ENCODE results near the gene HBA1.
"Not testable (repeated sequence)": the region's sequence is repeated elsewhere in the genome, so short reads cannot be mapped to it uniquely, and the experiment has no call there.

Gene HBA1

GRCh38 chr16:176006-176405, 474 bp upstream of the HBA1 start:
- DNase-seq, result not testable (repeated sequence)

GRCh38 chr16:177394-177822, 928 bp downstream of the HBA1 start:
- peak; percentile 100 for DNase-seq

DNA sequence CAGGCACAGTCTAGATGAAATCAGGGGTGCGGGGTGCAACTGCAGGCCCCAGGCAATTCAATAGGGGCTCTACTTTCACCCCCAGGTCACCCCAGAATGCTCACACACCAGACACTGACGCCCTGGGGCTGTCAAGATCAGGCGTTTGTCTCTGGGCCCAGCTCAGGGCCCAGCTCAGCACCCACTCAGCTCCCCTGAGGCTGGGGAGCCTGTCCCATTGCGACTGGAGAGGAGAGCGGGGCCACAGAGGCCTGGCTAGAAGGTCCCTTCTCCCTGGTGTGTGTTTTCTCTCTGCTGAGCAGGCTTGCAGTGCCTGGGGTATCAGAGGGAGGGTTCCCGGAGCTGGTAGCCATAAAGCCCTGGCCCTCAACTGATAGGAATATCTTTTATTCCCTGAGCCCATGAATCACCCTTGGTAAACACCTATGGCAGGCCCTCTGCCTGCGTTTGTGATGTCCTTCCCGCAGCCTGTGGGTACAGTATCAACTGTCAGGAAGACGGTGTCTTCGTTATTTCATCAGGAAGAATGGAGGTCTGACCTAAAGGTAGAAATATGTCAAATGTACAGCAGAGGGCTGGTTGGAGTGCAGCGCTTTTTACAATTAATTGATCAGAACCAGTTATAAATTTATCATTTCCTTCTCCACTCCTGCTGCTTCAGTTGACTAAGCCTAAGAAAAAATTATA, 1.6 kb downstream of the HBA1 start:
- no peak for DNase-seq

- DNase-seq, result no peak
Observed at GRCh38 chr16:178668-179015, 2.2 kb downstream of the HBA1 start.

DNA sequence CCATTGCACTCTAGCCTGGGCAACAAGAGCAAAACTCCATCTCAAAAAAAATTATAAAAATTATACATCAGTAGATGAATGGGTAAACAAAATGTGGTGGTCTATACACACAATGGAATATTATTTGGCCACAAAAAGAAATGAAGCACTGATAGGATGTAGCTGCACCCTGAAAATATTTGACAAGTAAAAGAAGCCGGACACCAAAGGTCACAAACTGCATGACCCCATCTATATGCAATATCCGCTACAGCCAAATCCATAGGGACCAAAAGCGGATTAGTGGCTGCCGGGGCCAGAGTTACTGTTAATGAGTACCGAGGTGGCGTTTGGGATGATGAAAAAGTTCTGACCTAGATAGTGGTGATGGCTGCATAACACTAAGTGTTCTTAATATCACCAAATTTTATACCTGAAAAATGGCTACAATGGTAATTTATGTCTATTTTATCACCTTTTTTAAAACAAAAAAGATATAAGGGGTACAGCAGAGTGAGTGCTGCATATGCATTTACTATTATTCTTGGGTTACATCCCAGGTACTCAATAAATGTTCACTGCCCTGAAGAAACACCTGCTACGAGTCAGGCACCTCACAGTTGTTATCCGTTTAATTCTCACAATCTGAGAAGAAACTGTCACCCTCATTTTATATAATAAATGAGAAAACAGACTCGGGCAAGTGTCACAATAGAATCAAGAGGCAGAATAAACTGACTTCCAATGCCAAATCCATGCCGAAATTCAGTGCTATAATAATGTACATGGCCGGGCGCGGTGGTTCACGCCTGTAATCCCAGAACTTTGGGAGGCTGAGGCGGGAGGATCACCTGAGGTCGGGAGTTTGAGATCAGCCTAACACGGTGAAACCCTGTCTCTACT, 3.0 kb downstream of the HBA1 start:
- DNase-seq, result no peak

DNA sequence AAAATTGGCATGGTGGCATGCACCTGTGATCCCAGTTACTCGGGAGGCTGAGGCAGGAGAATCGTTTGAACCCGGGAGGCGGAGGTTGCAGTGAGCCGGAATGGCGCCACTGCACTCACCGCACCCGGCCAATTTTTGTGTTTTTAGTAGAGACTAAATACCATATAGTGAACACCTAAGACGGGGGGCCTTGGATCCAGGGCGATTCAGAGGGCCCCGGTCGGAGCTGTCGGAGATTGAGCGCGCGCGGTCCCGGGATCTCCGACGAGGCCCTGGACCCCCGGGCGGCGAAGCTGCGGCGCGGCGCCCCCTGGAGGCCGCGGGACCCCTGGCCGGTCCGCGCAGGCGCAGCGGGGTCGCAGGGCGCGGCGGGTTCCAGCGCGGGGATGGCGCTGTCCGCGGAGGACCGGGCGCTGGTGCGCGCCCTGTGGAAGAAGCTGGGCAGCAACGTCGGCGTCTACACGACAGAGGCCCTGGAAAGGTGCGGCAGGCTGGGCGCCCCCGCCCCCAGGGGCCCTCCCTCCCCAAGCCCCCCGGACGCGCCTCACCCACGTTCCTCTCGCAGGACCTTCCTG, 3.7 kb downstream of the HBA1 start, which contains the start of gene HBQ1:
TSS of gene HBQ1 (plus strand) at position 359 of the 575 bp plus-strand sequence. CDS start at position 387, 28 bp downstream.
- no peak for DNase-seq

DNA sequence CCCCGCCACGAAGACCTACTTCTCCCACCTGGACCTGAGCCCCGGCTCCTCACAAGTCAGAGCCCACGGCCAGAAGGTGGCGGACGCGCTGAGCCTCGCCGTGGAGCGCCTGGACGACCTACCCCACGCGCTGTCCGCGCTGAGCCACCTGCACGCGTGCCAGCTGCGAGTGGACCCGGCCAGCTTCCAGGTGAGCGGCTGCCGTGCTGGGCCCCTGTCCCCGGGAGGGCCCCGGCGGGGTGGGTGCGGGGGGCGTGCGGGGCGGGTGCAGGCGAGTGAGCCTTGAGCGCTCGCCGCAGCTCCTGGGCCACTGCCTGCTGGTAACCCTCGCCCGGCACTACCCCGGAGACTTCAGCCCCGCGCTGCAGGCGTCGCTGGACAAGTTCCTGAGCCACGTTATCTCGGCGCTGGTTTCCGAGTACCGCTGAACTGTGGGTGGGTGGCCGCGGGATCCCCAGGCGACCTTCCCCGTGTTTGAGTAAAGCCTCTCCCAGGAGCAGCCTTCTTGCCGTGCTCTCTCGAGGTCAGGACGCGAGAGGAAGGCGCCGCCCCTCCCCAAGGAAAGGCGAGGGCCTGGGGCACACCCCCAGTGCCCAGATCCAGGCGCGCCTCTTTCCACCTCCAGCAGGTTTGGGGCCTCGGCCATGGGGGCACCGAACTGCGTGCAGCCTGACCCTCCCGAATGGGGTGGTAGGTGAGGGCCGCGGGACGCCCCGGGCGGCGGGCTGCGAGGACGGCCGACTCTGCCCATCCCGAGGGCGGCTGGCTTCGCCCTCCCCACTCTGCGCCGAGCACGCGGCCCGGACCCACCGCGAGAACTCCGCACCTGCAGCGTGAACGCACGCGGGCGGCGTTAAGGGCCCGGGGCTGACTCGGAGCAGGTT, 4.4 kb downstream of the HBA1 start:
- peak; percentile 46 for DNase-seq

DNA sequence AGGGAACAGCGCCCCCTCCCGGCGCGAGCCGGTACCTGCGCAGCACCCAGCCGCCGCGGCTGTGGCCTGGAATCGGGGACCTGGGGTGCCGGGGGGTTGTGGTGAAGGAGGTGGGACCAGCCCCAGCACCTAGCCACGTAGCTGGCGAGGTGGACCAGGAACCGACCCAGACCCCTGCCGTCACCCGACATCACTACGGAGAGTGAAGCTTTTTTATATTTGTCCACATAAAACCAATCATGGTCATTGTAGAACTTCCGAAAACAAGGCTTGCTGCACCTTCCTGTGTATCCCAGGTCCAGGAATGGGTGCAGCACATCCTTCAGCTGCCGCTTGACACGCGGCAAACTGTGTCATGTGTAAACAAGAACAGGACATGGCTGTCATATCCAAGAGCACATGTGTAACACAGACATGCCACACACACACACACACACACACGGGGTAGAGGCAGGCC, 5.1 kb downstream of the HBA1 start:
- DNase-seq, result no peak

GRCh38 chr16:183005-183404, 6.5 kb downstream of the HBA1 start:
- no peak for DNase-seq

DNA sequence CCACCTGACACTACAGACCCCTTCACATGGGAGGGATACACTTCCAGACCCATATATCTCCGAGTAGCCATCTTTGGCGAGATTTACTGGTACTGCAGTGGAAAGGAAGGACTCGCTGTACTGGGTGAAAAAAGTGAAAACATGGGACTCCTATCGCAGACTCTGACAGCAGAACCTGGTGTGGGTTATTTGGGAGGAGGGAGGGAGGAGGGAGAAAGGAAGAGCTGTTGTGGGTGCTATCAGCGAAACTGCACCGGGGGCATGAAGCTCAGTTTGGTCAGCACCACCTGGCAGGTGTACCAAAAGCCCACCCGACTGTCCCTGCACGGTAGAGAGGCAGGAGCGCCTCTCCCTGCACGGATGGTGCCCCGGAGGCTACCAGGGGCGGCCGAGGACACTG, 8.7 kb downstream of the HBA1 start:
- DNase-seq, result no peak

DNA sequence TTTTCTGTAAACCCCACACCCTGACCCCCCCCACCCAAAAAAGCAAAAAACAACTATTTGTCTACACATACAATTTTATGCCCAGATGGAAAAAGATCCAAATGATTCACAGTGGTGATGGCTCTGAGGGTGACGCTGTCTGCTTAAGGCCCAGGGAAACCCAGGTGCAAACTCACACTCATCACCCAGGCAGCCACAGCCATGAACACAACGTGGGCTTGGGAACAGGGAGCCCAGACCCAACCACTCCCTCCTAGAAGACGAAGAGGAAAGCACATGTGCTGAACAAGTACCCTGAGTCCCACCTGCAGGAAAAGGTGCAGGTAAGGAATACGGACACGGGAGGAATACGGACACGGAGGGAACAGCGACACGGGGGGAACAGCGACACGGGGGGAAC, 9.2 kb downstream of the HBA1 start:
- no peak for DNase-seq

DNA sequence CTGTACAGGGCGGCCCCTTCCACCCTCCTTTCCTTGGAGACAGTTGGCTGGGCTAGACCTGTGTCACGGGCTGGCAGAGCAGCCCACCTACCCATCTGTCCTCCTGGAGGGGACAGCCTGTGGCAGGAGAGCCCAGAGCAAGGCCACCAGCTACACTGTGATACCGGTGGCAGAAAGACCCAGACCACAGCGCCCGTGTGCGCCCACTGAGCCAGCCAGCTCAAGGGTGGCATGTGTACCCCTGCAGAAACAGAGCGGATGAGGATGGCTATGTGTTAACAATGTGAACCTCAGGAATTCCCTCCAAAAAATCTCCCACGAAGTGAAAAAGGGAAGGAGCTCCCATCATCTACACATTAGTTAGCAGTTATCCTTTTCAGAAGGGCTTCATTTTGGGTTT, 10.8 kb downstream of the HBA1 start:
- DNase-seq, result no peak

GRCh38 chr16:188674-189073, 12.2 kb downstream of the HBA1 start:
- no peak for DNase-seq

GRCh38 chr16:189604-190186, 13.2 kb downstream of the HBA1 start:
- DNase-seq, result no peak

- no peak for DNase-seq
Observed at GRCh38 chr16:191831-192230, 15.4 kb downstream of the HBA1 start.

DNA sequence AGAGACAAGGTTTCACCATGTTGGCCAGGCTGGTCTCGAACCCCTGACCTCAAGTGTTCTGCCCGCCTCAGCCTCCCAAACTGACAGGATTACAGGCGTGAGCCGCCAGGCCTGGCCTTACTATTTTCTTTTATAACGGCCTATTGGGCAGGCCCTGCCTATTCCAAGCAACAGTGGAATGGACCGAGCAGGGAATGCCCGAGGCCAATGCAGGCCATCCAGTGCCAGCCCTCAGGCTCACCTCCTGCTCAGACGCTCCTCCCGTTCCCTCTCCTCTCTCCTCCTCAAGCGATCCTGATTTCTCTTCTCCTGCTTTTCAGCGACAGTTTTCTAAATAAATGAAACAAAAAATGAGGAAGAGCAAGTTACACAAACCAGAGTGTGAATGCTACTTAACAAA, 16.2 kb downstream of the HBA1 start:
- no peak for DNase-seq

- DNase-seq, result no peak
Observed at GRCh38 chr16:193441-193840, 17.0 kb downstream of the HBA1 start.

DNA sequence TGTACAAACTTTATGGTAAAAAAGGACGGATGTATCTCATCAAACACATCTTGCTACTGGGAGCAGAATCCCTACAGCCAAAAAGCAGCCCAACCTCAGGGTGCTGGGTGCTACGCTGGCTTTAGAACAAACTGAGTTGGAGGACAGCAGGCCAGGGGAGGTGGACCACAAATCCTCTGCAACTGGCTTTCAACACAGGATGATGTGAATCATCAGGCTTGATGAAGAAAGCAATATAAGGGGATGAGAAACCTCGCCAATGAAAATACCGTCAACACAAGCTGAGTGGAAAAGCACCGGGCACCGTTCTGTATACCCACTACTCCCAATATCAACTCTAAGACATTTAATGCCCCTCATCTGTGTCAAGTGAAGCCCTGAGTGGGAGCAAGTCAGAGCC, 18.0 kb downstream of the HBA1 start:
- DNase-seq, result no peak

DNA sequence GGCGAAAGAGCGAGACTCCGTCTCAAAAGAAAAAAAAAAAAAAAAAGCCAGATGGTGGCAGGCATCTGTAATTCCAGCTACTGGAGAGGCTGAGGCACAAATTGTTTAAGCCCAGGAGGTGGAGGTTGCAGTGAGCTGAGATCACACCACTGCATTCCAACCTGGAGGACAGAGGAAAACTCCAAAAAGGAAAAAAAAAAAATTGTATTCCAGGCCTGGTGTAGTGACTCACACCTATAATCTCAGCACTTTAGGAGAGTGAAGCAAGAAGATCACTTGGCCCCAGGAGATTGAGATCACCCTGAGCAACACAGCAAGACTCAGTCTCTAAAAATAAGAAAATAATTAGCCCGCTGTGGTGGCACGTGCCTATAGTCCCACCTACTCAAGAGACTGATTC, 23.9 kb downstream of the HBA1 start:
- DNase-seq, result no peak

DNA sequence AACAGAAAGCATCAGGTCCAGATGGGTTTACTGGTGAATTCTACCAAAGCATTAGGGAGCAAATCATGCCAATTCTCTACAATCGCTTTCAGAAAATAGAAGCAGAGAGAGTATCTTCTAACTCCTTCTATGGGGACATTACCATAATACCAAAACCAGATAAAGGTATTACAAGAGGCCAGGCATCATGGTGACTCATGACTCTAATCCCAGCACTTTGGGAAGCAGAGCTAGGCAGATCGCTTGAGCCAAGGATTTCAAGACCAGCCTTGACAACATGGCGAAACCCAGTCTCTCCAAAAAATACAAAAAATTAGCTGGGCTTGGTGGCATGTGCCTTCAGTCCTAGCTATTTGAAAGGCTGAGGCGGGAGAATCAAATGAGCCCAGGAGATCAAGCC, 26.8 kb downstream of the HBA1 start:
- DNase-seq, result no peak

DNA sequence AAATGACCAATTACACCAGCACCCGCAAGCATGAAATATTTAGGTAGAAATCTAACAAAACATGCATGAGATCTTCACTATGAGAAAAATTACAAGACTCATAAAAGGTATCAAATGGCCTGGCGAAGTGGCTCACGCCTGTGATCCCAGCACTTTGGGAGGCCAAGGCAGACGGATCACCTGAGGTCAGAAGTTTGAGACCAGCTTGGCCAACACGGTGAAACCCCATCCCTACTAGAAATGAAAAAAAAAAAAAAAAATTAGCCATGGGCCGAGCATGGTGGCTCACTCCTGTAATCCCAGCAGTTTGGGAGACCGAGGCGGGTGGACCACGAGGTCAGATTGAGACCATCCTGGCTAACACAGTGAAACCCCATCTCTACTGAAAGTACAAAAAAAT, 27.6 kb downstream of the HBA1 start:
- DNase-seq, result not testable (repeated sequence)

GRCh38 chr16:209359-209758, 32.9 kb downstream of the HBA1 start:
- DNase-seq, result not testable (repeated sequence)

Measured in NCI-H1105 treated with DMSO at 0.1 percent for 48 hours (cell line).